ENCODE measurements around the gene KCNK4. TPM values are rescaled to one million over a fixed set of nuclear protein-coding genes. Genes with fewer than 3 reads are reported as not detected.

Gene KCNK4
- total and polyA plus RNA-seq, 8 donors = not detected

GRCh38 chr11:64290352-64291261 lies 495 bp upstream of the KCNK4 start:
- no peak for DNase-seq
- H3K9me3 ChIP-seq = no peaks in the 10 kb centered on the region
- peaks cover 25 to 40% (median 32%) of the 10 kb centered on the region in 4 donors for H3K4me1 ChIP-seq
- no peak overlapping the region for H3K4me3 ChIP-seq
- TF ChIP-seq POLR2AphosphoS5 (IDR thresholded peaks at IDR 0.05) (no peak), EP300 (IDR thresholded peaks at IDR 0.05) (no peak), CTCF (IDR thresholded peaks at IDR 0.05) (no peak), POLR2A (IDR thresholded peaks at IDR 0.05) (no peak)
- peaks cover 0 to 7% (median 0%) of the 10 kb centered on the region in 4 donors for H3K36me3 ChIP-seq
- intact Hi-C loops (cut with DNase I; ENCODE audit: low total_unique reads) = loop anchor here (10.0 kb wide), 1 partner anchor 86 kb away; the partner anchor contains the start of gene FERMT3
- 45 to 56% (median 53%) methylated on average over 7 to 10 of the region's 10 CpGs for WGBS, 5 donors
- no peak overlapping the region for H3K27ac ChIP-seq
- H3K27me3 ChIP-seq = peaks cover 26 to 67% (median 40%) of the 10 kb centered on the region in 3 donors

GRCh38 chr11:64291752-64292459 lies 804 bp downstream of the KCNK4 start:
- Histone ChIP-seq H3K36me3 (peaks cover 0 to 7% (median 0%) of the 10 kb centered on the region in 4 donors), H3K27me3 (peaks cover 28 to 80% (median 46%) of the 10 kb centered on the region in 3 donors), H3K27ac (no peak overlapping the region), H3K9me3 (no peaks in the 10 kb centered on the region), H3K4me1 (peaks cover 17 to 29% (median 20%) of the 10 kb centered on the region in 4 donors), H3K4me3 (peak overlapping the region; percentile 33 to 49 (median 41))
- TF ChIP-seq POLR2AphosphoS5 (IDR thresholded peaks at IDR 0.05) (no peak), POLR2A (IDR thresholded peaks at IDR 0.05) (no peak), CTCF (IDR thresholded peaks at IDR 0.05) (no peak), EP300 (IDR thresholded peaks at IDR 0.05) (no peak)
- 1 to 2% (median 1%) methylated on average over 36 to 96 of the region's 96 CpGs for WGBS, 5 donors
- peak in 1 of 2 donors; percentile 36 for DNase-seq
- intact Hi-C loops (cut with DNase I; ENCODE audit: low total_unique reads) = loop anchor here (10.0 kb wide), 1 partner anchor 87 kb away; the partner anchor contains the start of gene FERMT3

GRCh38 chr11:64292460-64293254 lies 1.6 kb downstream of the KCNK4 start:
- 25 to 32% (median 29%) methylated on average over 29 to 42 of the region's 42 CpGs for WGBS, 5 donors
- H3K27ac ChIP-seq = no peak overlapping the region
- intact Hi-C loops (cut with DNase I; ENCODE audit: low total_unique reads) = loop anchor here (10.0 kb wide), 1 partner anchor 88 kb away; the partner anchor contains the start of gene FERMT3
- TF ChIP-seq POLR2AphosphoS5 (IDR thresholded peaks at IDR 0.05) = no peak
- H3K9me3 ChIP-seq = no peaks in the 10 kb centered on the region
- H3K27me3 ChIP-seq = peaks cover 36 to 88% (median 53%) of the 10 kb centered on the region in 3 donors
- H3K4me3 ChIP-seq = peak overlapping the region; percentile 33 to 49 (median 41)
- no peak for DNase-seq
- peaks cover 17 to 25% (median 20%) of the 10 kb centered on the region in 4 donors for H3K4me1 ChIP-seq
- H3K36me3 ChIP-seq = peaks cover 0 to 7% (median 0%) of the 10 kb centered on the region in 4 donors

GRCh38 chr11:64294774-64295173 lies 3.7 kb downstream of the KCNK4 start:
- Histone ChIP-seq H3K4me3 (no peak overlapping the region), H3K36me3 (peaks cover 0 to under 1% (median 0%) of the 10 kb centered on the region in 4 donors), H3K4me1 (peaks cover 27 to 41% (median 30%) of the 10 kb centered on the region in 4 donors), H3K27ac (no peak overlapping the region), H3K27me3 (peaks cover 40 to 100% (median 74%) of the 10 kb centered on the region in 3 donors), H3K9me3 (no peaks in the 10 kb centered on the region)
- WGBS, 5 donors = 47 to 55% (median 49%) methylated on average over 3 of the region's 3 CpGs
- no peak for DNase-seq
- intact Hi-C loops (cut with DNase I; ENCODE audit: low total_unique reads) = loop anchor here (10.0 kb wide), 1 partner anchor 90 kb away; the partner anchor contains the start of gene FERMT3
- no peak for TF ChIP-seq EP300 (IDR thresholded peaks at IDR 0.05)
- TF ChIP-seq POLR2AphosphoS5 (IDR thresholded peaks at IDR 0.05) = no peak
- no peak for TF ChIP-seq CTCF (IDR thresholded peaks at IDR 0.05)
- TF ChIP-seq POLR2A (IDR thresholded peaks at IDR 0.05) = no peak
